Activated CD8-positive, alpha-beta T cell treated with anti-CD3 and anti-CD28 coated beads, Interleukin-2, amount 10 ng/mL, durations not matched to agents 7 days and 5 days (primary cell): ENCODE measurements around the gene S100P. TPM values are rescaled to one million over a fixed set of nuclear protein-coding genes. Genes with fewer than 3 reads are reported as not detected.
"Not testable (repeated sequence)": the region's sequence is repeated elsewhere in the genome, so short reads cannot be mapped to it uniquely, and the experiment has no call there.

Source experiments
- ATAC-seq: fragments of 150-1000 bp; cut with Tn5 transposase; one replicate; pipeline ENCODE4 v1.10.0; 2021; ENCODE audit warnings: moderate library complexity
- CTCF ChIA-PET: fragments of 350-600 bp; sonication (Branson Sonifier 250); formaldehyde crosslinking; loops from one replicate; lab custom pipeline; 2021; ENCODE audit warnings: antibody characterized with exemption; lab: Charles Lee
- POLR2A ChIA-PET: fragments of 350-600 bp; sonication (Branson Sonifier 250); formaldehyde crosslinking; loops from one replicate; lab custom pipeline; 2021; ENCODE audit warnings: antibody characterized with exemption; lab: Charles Lee
- DNase-seq: peaks from one replicate; pipeline ENCODE4 v3.0.0-alpha.2; 2020
- H3K27ac Mint-ChIP-seq: one replicate; pipeline ENCODE4 v1.8.0; 2021; ENCODE audit warnings: mild to moderate bottlenecking, mixed read lengths
- H3K27me3 Mint-ChIP-seq: one replicate; pipeline ENCODE4 v1.8.0; 2021; ENCODE audit warnings: low read depth, mixed read lengths
- H3K36me3 Mint-ChIP-seq: one replicate; pipeline ENCODE4 v1.8.0; 2021; ENCODE audit warnings: low read depth, mixed read lengths
- H3K4me1 Mint-ChIP-seq: one replicate; pipeline ENCODE4 v1.8.0; 2021; ENCODE audit warnings: low read depth, mixed read lengths
- H3K4me3 Mint-ChIP-seq: one replicate; pipeline ENCODE4 v1.8.0; 2021; ENCODE audit warnings: mild to moderate bottlenecking, mixed read lengths
- H3K9me3 Mint-ChIP-seq: one replicate; pipeline ENCODE4 v1.8.0; 2022; ENCODE audit warnings: mixed read lengths; ENCODE audit not compliant: insufficient read depth
- total RNA-seq, 2 experiments: library from RNA; stranded (reverse); gene quantifications; one replicate each; pipeline ENCODE4 v1.2.3, GENCODE V29; 2021

The S100P gene
- total RNA-seq, 2 experiments from 2014 or later = 8.3 to 8.5 TPM

DNA sequence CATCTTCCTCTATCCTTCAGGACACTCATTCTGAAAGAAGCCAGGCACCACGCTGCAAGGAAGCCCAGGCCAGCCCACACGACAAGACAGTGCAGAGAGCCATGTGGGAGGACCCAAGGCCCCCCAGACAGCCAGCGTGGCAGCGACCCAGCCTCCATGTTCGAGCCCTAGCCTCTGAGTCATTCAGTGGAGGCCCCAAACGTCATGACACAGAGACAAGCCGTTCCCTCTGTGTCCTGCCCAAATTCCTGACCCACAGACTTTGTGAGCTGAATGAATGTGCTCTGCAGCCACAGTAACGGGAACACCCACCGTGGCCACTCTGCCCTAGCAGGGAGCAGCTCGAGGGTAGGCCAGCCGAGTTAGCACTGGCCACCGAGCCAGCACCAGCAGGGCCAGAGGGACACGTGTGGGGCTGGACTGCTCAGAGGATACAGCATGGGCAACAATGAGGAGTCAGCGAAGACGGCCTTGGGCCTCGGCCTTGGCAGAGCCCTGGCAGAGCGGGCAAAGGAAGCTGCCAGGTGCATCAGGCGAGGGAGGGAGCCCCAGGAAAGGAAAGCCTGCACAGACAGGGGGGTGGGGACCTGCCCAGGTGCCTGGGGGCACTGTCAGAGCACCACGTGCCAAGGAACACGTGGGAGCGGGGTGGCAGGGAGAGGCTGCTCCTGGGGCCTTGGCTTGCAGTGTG lies 30.9 kb downstream of the S100P start:
- ChIA-PET CTCF (interaction anchor here (2.2 kb wide), 1 partner anchor 149 kb away, joined by 8 read pairs; no protein-coding TSS in a partner anchor), POLR2A (no interaction called here)
- H3K36me3 Mint-ChIP-seq = no peaks in the 10 kb centered on the region
- H3K27ac Mint-ChIP-seq = no peak overlapping the region
- peaks cover 3% of the 10 kb centered on the region for H3K27me3 Mint-ChIP-seq
- no peak for ATAC-seq
- no peaks in the 10 kb centered on the region for H3K9me3 Mint-ChIP-seq
- peaks cover 13% of the 10 kb centered on the region for H3K4me1 Mint-ChIP-seq
- no peak overlapping the region for H3K4me3 Mint-ChIP-seq
- no peak for DNase-seq

DNA sequence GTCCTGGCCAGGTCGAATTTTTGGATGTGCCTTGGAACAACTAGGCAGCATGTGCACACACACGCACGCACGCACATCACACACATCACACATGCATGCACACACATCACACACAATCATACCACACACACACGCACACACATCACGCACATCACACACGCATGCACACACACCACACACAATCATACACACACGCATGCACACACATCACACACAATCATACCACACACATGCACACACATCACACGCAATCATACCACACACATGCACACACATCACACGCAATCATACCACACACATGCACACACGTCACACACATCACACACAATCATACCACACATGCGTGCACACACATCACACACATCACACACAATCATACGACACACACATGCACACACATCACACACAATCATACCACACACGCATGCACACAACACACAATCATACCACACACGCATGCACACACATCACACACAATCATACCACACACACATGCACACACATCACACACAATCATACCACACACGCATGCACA lies 31.8 kb downstream of the S100P start:
- POLR2A ChIA-PET, DNase-seq, H3K9me3 Mint-ChIP-seq, H3K36me3 Mint-ChIP-seq, H3K27ac Mint-ChIP-seq, H3K27me3 Mint-ChIP-seq, ATAC-seq, H3K4me3 Mint-ChIP-seq, H3K4me1 Mint-ChIP-seq: not testable (repeated sequence)
- CTCF ChIA-PET = interaction anchor here (2.2 kb wide), 1 partner anchor 148 kb away, joined by 8 read pairs; no protein-coding TSS in a partner anchor

- no peak overlapping the region for H3K27ac Mint-ChIP-seq
- ChIA-PET POLR2A (interaction anchor here (1.2 kb wide), 1 partner anchor 11 kb away, joined by 3 read pairs; no protein-coding TSS in a partner anchor), CTCF (interaction anchor here (0.6 to 1.4 kb wide), 4 partner anchors 17 to 220 kb away, joined by 3 to 4 read pairs (median 4); no protein-coding TSS in a partner anchor)
- H3K27me3 Mint-ChIP-seq = no peaks in the 10 kb centered on the region
- DNase-seq (no peak), ATAC-seq (no peak)
- peaks cover 7% of the 10 kb centered on the region for H3K4me1 Mint-ChIP-seq
- H3K4me3 Mint-ChIP-seq = no peak overlapping the region
- no peaks in the 10 kb centered on the region for H3K9me3 Mint-ChIP-seq
- H3K36me3 Mint-ChIP-seq = no peaks in the 10 kb centered on the region
Measured at GRCh38 chr4:6727081-6727942, 33.6 kb downstream of the S100P start.

GRCh38 chr4:6727943-6728250 lies 34.2 kb downstream of the S100P start:
- H3K27me3 Mint-ChIP-seq = no peaks in the 10 kb centered on the region
- H3K4me3 Mint-ChIP-seq = no peak overlapping the region
- no peak overlapping the region for H3K27ac Mint-ChIP-seq
- H3K4me1 Mint-ChIP-seq = peaks cover 7% of the 10 kb centered on the region
- DNase-seq = no peak
- ChIA-PET POLR2A (interaction anchor here (1.2 kb wide), 1 partner anchor 11 kb away, joined by 3 read pairs; no protein-coding TSS in a partner anchor), CTCF (interaction anchor here (1.1 to 1.4 kb wide), 2 partner anchors 146 to 155 kb away, joined by 3 to 4 read pairs; no protein-coding TSS in a partner anchor)
- no peaks in the 10 kb centered on the region for H3K36me3 Mint-ChIP-seq
- H3K9me3 Mint-ChIP-seq = no peaks in the 10 kb centered on the region
- ATAC-seq = no peak

DNA sequence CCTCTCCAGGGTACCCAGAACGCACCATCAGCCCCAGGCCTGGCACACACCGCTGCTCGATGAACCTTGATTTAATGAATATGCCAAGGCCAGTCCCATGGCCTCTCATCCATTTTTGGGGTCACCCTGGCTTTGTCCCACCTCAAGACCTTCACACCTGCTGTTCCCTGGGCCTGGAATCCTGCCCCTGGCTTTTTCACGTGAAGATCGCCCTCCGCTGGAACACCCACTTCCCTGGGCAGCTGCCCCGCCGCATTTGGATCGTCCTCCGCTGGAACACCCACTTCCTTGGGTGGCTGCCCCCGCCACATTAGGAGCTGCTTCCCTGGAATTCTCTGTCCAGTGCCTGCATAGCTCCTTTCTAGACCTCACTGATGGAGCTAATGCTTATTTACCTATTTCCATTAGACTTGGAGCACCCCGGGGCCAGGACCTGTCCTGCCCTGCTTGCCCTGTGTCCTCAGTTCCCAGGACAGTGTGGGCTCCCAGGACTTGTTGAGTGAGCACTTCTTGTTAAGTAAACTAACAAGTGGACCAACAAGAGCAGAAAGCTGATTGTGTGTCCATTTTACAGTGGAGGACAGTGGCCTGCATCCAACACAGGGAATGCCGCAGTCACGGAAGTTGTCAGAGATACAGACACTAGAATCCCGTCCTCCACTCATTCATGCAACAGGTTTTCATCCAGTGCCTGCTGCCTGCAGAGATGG lies 34.8 kb downstream of the S100P start:
- Mint-ChIP-seq H3K4me3 (no peak overlapping the region), H3K9me3 (no peaks in the 10 kb centered on the region), H3K4me1 (peaks cover 7% of the 10 kb centered on the region), H3K27me3 (no peaks in the 10 kb centered on the region), H3K27ac (no peak overlapping the region), H3K36me3 (no peaks in the 10 kb centered on the region)
- ChIA-PET CTCF (no interaction called here), POLR2A (no interaction called here)
- no peak for ATAC-seq
- no peak for DNase-seq

GRCh38 chr4:6730603-6731317 lies 37.1 kb downstream of the S100P start:
- Mint-ChIP-seq H3K4me3 (no peak overlapping the region), H3K9me3 (no peaks in the 10 kb centered on the region), H3K27ac (no peak overlapping the region), H3K4me1 (peaks cover 5% of the 10 kb centered on the region), H3K36me3 (no peaks in the 10 kb centered on the region), H3K27me3 (peaks cover 3% of the 10 kb centered on the region)
- ChIA-PET POLR2A (no interaction called here), CTCF (interaction anchor here (0.7 to 1.5 kb wide), 3 partner anchors 8 to 142 kb away, joined by 3 to 4 read pairs (median 3); no protein-coding TSS in a partner anchor)
- DNase-seq = no peak
- no peak for ATAC-seq

DNA sequence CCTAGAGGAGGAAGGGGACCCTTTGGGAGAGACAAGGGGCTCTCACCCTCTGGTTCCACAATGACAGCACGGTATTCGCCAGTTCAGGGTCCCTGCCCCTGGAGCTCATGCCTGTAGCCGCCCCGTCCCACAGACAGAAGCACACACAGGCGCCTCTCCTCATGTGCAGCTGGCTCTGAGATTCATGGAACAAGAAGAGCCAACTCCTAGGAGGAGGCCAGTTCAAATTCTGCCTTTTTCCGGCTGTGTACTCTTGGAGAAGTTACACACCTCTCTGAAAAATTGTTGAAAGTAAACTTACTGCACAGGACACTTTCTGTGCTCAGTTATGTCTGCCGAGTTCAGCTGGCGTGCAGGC lies 37.6 kb downstream of the S100P start:
- Mint-ChIP-seq H3K27me3 (peaks cover 3% of the 10 kb centered on the region), H3K9me3 (no peaks in the 10 kb centered on the region), H3K4me3 (no peak overlapping the region), H3K27ac (no peak overlapping the region), H3K4me1 (peaks cover 5% of the 10 kb centered on the region), H3K36me3 (no peaks in the 10 kb centered on the region)
- CTCF ChIA-PET = interaction anchor here (1.1 to 1.5 kb wide), 2 partner anchors 11 to 142 kb away, joined by 3 to 4 read pairs; no protein-coding TSS in a partner anchor
- ATAC-seq = no peak
- DNase-seq = no peak
- POLR2A ChIA-PET = no interaction called here

- Mint-ChIP-seq H3K9me3 (no peaks in the 10 kb centered on the region), H3K4me1 (peaks cover 5% of the 10 kb centered on the region), H3K27ac (no peak overlapping the region), H3K27me3 (peaks cover 5% of the 10 kb centered on the region), H3K36me3 (no peaks in the 10 kb centered on the region), H3K4me3 (no peak overlapping the region)
- CTCF ChIA-PET = interaction anchor here (1.1 kb wide), 1 partner anchor 141 kb away, joined by 4 read pairs; no protein-coding TSS in a partner anchor
- no peak for DNase-seq
- POLR2A ChIA-PET = no interaction called here
- ATAC-seq = no peak
Measured at GRCh38 chr4:6731780-6732179, 38.1 kb downstream of the S100P start.

- POLR2A ChIA-PET = no interaction called here
- Mint-ChIP-seq H3K27me3 (peaks cover 5% of the 10 kb centered on the region), H3K4me1 (peaks cover 5% of the 10 kb centered on the region), H3K4me3 (no peak overlapping the region), H3K27ac (no peak overlapping the region), H3K9me3 (no peaks in the 10 kb centered on the region), H3K36me3 (no peaks in the 10 kb centered on the region)
- ATAC-seq = no peak
- CTCF ChIA-PET = no interaction called here
- DNase-seq = no peak
Measured at GRCh38 chr4:6732441-6733357, 39.0 kb downstream of the S100P start.

DNA sequence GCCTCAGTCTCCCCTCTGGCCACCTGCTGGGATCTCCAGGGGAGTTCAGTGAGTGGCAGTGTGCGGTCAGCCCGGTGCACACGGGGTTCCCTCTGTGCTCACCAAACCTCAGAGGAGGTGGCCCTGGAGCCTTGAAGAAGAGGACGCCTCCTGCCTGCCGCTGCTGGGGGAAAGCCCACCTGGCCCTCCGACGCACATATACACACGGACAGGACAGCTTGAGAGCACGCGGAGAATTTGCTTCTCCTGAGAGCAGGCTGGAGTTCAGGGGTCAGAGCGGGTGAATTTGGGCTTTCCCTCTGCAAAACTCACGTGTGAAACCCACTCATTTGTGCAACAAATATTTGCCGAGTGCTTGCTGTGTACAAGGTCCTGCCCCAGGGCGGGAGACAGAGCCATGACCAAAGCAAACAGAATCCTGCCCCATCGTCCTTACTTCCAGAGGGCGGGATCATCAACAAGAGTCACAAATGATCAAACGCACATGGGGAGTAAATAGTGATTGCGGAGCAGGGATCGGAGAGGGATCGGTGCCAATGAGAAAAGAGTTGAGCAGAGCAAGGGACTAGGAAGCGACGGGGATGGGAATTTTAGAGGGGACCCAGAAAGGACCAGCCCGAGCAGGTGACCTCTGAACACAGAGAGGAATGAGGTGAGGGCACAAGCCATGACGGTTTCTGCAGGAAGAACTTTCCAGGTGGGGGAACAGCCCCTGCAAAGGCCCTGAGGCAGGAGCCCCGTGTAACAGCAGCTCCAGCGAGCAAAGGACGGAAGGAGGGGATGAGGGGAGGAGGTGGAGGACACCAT lies 39.9 kb downstream of the S100P start:
- Mint-ChIP-seq H3K36me3 (no peaks in the 10 kb centered on the region), H3K27ac (no peak overlapping the region), H3K27me3 (peaks cover 5% of the 10 kb centered on the region), H3K4me3 (no peak overlapping the region), H3K4me1 (no peaks in the 10 kb centered on the region), H3K9me3 (no peaks in the 10 kb centered on the region)
- DNase-seq = no peak
- POLR2A ChIA-PET = no interaction called here
- CTCF ChIA-PET = no interaction called here
- no peak for ATAC-seq
